Right lobe of liver (tissue), 4 donors: ENCODE measurements around the gene TAF8.

Source experiments
- CTCF ChIP-seq, 4 donors: fragments of 200-600 bp in 3 of 4; fragments of 450-650 bp in 1 of 4; IDR thresholded peaks; one replicate each; pipeline versions ENCODE4 v1.5.1 to v1.8.0; 2016 to 2022; ENCODE audit warnings: antibody characterized with exemption in 4 of 4, mild to moderate bottlenecking in 2 of 4
- POLR2A ChIP-seq: fragments of 450-650 bp; IDR thresholded peaks from one replicate; pipeline ENCODE4 v1.6.1; 2017; ENCODE audit warnings: antibody characterized with exemption, mild to moderate bottlenecking
- donor health status: DM: no; HTN: no; CAD: no.
- donor health status: DM: no; HTN: no; CAD: no.
- donor health status: DM: no; HTN: yes; CAD: no.

- TF ChIP-seq POLR2A = no peak
- no peak for TF ChIP-seq CTCF (IDR thresholded peaks at IDR 0.05)
These were observed 40.0 kb upstream of the TAF8 start for GRCh38 chr6:42010185-42010891.
